ENCODE measurements around the gene ABHD17A.
A peak's percentile ranks its signal among the peaks of the same experiment; 100 is the strongest.
"Not testable (repeated sequence)": the region's sequence is repeated elsewhere in the genome, so short reads cannot be mapped to it uniquely, and the experiment has no call there.

Gene ABHD17A

DNA sequence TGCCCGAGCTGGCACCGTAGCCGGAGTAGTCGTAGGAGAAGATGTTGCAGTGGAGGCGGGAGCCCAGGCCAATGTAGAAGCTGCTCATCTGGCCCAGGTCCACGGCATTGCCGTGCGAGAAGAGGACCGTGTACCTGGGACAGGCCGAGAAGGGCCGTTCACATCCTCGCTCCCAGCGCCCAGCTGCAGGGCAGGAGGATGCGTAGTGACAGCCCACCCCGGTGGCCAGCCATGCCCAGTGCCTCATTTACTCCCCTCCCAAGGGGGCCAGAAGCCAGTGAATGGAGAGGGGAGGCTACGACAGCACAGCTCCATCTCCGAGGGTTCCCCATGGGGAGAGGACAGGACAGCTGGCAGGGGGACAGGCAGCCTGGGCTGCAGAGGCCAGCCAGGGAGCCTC, 5.3 kb downstream of the ABHD17A start:
- DNase-seq: not testable (repeated sequence)

DNA sequence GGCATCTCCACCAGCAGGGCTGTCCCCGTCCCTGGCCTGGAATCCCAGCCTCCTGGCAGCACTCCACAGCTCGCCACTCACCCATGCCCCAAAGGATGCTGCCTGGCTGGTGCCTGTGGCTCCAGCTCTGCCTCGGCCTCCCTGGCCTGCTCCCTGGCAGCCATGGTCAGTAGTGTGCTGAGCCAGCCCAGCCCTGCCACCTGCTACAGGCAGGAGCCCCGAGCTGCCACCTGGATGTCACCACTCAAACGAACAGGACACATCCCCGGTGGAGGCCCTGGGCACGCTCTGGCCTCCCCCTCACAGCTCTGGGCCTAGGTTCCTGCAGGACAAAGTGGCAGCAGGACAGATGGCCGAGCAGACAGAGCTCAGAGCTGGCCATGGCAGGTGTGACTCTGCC, 6.7 kb downstream of the ABHD17A start:
- not testable (repeated sequence) for DNase-seq

DNA sequence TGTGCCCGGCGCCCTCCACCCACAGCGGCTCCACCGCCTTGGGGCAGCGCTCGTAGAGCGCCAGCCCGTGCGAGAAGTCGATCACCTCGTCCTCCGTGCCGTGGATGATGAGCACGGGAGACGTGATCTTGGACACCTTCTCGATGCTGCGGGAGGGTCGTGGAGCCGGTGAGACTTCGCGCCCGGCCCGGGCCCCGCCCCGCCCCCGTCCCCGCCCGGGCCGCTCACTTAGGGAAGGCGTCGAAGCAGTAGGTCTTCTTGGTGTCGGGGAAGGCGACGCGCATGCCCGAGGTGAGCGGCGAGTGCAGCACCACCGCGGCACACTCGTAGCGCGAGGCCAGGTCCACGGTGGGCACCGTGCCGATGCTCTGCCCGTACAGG, 8.0 kb downstream of the ABHD17A start:
- DNase-seq: not testable (repeated sequence)

DNA sequence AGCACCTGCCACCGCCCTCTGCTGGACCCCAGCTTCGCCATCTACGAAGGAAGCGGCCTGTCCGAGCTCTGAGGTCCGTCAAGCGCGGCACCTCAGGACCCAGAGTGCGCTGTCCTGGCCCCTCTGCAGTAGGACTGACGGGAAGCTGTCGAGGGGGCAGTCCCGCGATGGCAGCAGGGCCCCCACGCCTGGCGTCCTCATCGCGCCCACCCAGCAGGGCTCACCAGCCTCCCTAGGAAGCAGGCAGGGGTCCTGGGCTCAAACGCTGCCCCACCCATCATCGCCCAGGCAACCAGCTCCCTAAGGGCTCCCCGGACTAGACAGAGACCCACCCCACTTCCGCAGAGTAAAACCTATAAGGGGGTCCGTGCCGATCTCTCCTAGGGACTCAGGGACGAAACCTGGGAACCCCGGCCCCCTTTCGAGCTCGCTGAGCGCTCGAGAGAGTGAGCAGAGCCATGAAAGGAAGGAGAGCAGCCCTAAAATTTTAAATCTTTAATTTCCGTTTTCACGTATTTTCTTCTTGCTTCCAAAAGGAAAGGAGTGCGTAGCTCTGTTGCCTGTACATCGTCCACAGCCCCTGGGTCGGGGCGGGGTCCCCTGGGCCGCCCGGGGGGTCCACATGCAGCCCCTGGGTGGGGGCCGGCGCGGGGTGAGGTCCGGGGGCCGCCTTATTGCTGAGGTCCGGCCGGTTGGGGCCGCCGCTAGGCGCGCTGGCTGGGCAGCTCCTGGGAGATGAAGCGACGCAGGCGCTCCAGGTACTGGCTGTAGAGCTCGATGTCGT, 8.6 kb downstream of the ABHD17A start:
- DNase-seq: not testable (repeated sequence)

DNA sequence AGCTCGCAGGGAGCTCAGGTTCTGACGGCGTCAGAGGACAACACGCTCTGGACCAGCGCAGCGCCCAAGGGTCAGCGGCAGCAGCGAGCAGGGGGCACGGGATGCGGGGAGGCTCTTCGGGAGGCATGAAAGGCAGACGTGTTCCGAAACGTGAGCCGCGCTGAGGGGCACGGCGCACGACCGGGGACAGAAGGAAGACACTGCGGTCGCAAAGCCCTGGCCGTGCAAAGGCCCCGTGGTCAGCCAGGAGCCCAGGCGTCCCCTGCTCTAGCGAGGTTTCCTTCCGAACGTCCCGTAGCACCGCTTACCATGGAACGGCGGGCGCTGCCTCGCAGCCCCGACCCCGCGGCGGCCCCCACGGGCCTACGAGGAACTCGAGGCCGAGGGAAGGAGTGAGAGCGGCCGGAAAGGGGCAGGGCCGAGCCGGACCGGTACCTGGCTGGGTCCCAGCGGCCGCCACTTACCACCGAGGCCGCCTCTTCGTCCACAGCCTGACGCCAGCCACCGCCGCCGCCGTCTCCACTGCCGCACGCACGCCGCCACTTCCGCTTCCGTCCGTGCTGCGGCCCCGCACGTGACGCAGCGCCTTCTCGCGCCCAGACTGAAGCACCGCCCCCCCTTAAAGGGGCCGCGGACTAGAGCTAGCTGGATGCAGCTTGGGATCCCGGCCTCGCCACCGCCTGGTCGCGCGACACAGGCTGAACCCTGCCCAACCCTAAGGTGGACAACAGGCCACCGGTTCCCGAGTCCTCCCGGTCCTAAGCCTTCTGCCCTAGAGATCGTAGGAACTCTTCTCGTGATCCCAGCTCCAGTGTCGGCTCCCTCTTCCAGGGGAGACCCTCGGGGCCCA, 9.4 kb downstream of the ABHD17A start:
- DNase-seq: peak; percentile 49

DNA sequence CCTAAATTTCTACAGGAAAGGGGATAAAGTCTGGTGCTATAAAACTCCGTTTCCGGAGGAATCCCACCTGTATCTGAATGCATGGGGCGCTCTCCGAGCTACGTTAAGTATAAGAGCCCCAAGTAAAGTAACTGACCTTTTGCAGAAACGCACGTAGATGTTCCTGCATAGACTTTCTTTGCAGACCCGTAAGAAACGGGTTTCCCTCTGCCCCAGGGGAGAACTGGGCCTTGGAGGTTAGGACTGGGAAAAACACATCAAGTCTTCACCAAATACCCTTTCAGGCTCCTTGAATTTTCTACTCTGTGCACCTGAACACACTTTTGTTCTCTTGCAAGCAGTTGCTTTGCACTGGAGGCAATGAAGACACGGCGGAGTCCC, 10.0 kb downstream of the ABHD17A start:
- not testable (repeated sequence) for DNase-seq

DNA sequence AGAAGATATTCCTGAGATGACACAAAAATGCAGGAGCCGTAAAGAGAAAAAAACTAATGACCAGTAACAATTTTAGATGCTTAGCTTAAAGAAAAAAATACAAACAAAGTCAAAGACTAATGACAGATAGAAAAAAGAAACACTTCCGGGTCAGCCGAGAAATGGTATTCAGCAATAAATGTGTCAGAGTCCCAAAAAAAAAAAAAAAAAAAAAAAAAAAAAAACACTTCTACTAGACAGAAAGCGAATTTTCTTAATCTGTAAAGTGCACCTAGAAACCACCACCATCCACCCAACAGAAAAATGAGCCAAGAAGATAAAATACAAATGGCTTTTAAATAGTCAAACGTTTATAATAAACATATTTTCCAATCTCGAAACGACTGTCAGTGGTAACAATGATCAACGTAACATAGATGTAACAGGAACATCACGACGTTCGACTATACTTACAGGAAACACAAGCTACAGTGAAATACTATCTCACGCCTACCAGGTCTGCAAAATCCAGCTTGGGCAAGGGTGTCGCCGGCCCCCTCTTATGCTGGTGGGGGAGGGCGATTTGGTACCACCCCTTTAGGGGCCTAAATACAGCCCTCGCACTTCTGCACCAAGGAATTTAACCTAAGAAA, 10.6 kb downstream of the ABHD17A start:
- no peak for DNase-seq

DNA sequence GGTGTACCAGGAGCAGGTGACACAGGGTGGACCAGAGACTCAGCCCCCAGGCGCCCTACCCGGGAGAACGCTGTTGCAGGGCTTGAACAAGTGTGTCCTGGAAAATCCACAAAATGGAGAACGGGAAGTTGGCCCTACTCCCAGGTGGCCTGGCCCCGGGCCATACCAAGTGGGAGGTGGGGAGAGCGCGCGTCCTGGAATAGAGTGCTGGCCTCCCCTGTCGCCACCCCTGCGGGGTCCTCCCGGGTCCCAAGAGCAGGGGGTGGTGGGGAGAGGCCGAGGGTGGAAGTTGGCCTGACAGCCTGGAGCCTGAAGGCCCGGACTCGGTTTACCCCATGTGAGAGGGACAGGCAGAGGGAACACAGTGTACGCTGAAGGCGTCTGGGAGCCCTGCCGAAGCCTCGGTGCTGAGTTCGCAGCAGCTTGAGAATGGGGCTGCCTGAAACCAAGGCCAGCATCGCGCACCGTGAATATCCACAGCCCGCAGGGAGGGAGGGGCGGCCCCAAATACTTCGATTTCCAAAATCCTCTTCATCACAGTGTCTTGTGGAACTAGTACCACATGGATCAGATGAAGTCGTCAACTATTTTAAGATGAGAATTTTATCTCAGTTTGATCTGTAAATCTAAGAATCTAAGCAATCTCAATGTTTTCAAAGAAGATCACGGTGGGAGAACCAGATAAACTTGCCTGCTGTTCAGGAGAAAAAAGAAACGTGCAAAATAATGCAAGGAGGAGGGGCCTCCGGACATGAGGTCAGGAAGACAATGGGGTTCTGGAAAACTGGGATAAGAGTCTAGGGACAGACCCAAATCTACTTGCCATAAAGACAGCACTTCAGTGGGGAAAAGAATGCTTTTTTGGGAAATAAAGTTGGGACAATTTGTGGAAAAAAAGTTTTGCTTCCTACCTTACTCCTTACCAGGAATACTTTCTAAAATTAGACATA, 11.5 kb downstream of the ABHD17A start:
- no peak for DNase-seq

DNA sequence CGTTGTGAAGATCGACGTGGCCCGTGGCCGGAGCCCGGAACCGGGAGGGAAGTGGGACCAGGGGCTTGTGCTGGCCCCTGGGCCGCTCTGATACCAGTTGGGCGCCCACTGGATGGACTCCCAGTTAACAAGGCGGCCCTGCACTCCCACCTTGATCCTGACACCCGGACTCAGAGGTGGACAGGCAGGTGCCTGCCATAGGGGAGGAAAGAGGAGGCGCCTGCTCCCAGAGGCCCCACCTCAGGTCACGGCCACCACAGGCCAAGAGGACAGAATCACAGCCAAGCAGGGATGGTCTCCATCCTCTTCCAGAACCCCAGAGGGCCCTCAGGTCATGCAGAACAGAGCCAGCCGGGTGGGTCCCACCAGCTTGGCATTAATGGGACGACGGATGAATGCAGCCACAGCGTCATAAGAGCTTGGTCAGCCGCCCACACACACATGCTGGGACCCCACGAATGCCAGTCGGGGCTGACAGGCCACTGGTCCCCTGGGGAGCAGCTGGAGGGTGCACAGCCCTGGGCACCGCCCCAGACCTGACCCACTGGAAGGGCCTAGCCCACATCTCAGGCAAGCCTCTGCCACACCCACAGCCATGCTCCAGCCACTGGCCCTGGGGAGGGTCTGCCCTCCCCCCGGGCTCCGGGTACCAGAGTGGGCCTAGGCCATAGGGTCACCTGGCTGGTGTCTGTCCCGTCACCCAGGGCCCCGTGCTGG, 12.3 kb downstream of the ABHD17A start:
- DNase-seq: no peak

DNA sequence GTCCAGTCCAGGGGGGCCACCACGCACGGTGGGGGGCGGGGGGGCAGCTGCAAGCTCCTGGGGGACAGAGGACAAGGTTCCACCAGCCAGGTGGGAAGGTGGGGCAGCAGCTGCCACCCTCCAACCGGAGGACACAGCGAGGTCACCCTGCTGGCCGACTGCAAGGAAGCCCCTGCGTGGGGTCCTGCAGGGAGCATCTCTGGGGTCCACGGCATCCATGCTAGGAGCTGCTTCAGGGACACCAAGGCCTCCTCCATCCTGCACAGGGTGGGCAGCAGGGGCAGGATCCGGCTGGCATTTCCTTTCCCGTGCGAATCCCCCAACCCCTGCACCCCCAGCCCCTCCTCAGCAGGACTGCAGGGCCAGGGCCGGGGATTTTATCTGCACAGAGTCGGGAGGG, 13.7 kb downstream of the ABHD17A start:
- DNase-seq: no peak

DNA sequence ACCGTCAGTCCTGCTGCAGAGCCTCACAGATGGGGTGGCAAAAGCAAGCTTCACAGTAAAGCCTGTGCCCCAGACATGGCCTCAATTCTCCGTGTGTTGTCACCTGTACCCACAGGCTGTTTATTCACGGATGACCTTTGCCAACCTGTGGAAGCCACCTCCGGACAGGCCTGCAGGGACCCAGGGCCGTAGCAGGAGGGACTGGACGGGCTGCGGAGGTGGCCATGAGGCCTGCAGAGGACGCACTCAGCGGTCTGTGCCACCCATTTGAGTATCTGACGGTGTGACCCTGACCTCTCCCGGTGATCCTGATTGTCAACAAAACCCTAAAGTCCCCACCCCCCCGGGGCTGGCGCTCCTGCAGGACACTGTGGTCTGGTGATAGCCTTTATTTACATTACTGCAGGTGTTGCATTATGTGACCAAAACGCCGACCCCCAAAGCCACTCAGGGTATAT, 14.1 kb downstream of the ABHD17A start:
- no peak for DNase-seq

DNA sequence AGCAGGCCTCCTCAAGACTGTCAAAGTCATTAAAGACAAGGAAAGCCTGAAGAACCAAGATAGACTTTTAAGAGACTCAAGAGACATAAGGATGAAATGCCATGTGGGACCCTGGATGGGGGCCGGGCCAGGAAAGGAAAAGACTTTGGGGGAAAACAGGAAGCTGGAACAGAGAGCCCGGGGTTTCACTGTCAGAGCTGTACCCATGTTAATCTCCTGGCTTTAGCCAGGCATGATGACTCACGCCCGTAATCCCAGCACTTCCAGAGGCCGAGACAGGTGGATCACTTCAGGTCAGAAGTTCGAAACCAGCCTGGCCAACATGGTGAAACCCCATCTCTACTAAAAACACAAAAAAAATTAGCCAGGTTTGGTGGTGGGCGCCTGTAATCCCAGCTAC, 16.3 kb downstream of the ABHD17A start:
- DNase-seq: no peak

DNA sequence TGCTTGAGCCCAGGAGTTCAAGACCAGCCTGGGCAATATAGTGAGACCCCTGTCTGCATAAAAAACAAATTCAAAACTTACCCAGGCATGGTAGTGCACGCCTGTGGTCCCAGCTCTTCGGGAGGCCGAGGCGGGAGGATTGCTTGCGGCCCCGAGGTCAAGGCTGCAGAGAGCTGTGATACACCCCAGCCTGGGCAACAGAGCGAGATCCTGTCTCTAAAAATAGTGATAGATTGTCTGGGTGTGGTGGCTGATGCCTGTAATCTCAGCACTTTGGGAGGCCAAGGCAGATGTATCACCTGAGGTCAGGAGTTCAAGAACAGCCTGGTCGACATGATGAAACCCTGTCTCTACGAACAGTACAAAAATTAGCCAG, 18.0 kb downstream of the ABHD17A start:
- DNase-seq: no peak

DNA sequence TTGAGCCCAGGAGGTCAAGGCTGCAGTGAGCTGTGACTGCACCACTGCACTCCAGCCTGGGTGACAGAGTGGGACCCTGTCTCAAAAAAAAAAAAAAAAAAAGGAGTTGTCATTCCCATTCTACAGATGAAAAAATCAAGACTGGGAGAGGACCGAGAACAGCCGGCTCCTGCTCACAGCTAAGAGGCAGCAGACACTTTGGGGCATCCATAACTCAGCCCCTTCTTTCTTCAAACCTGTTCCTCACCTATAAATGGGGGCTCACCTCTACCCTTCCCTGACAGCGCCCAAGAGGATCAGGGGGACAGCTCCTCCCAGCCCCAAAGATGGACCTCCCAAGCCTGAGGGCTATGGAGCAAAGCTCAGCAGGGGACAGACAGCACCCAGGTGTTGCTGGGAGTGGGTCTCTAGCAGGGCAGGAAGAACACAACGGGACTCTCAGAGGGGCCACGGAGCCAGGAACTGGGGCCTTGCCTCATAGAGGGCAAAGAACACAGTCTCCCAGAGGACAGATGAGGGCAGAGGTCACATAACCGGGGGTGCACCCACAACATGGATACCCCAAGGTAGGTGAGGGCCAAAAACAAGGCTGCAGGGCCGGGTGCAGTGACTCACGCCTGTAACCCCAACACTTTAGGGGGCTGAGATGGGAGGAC, 18.5 kb downstream of the ABHD17A start:
- DNase-seq: no peak

DNA sequence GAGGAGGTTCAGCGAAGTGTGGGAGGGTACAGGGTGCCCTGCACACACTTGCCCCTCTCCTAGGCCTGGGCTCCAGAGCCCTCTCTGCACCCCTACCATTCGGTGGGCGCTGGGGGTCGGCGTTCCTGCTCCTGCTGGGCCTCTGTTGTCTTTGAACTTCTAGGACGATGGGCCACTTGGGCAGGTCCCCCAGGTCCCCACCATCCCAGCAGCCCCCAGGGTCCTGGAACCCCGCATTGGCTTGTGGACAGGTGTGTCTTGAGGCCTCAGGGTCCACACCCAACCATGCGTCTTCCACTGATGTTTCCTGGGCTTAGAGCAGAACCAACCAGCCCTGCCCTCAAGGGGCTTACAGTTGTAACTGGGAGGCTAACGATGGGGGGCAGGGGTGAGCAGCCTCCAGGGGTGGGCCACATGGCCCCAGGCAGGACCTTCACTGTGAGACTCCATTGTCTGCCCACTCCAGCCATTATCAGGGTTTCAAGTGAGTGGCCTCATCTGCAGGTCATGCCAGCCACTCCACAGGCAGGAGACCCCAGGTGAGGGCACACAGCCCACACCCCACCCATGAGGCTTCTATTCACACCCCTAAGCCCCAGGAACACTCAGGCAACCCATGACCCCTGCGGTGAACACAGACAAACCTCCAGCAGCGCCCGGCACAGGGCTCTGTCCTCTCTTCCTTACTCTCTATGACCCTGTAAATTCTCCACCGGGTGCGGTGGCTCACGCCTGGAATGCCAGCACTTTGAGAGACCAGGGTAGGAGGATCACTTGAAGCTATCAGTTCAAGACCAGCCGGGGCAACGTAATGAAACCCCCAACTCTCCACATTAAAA, 19.9 kb downstream of the ABHD17A start:
- DNase-seq: no peak

DNA sequence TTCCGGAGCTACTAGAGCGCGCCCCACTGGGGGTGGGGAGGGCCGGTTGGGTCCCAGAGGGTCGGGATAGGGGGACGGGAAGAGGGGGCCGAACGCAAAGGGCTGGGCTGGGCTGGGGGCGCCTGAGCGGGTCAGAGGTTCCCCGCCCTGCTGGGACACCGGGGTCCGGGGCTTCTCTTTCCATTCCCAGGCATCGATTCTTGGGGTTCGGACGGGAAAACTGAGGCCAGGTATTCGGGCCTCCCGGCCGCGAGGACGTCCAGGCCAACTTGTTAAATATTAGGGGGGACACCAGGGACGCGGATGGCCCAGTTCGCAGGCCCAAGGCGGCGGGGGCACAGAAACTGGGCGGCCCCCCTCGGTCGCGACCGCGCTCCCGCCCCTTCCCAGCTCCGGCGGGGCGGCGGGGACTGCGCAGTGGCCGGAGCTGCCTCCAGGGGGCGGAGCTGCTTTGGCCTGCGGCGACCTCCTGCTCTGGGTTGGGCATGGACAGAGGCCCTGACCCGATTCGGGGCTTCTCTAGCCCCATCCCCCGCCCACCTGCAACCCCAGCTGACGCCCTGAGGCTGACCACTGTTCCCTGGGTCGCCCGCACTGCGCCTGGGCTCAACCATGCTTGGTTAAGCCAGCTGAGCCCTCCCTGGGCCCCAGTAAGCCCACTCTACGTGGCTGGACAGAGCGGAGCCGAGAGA, 20.7 kb downstream of the ABHD17A start:
- DNase-seq: no peak

DNA sequence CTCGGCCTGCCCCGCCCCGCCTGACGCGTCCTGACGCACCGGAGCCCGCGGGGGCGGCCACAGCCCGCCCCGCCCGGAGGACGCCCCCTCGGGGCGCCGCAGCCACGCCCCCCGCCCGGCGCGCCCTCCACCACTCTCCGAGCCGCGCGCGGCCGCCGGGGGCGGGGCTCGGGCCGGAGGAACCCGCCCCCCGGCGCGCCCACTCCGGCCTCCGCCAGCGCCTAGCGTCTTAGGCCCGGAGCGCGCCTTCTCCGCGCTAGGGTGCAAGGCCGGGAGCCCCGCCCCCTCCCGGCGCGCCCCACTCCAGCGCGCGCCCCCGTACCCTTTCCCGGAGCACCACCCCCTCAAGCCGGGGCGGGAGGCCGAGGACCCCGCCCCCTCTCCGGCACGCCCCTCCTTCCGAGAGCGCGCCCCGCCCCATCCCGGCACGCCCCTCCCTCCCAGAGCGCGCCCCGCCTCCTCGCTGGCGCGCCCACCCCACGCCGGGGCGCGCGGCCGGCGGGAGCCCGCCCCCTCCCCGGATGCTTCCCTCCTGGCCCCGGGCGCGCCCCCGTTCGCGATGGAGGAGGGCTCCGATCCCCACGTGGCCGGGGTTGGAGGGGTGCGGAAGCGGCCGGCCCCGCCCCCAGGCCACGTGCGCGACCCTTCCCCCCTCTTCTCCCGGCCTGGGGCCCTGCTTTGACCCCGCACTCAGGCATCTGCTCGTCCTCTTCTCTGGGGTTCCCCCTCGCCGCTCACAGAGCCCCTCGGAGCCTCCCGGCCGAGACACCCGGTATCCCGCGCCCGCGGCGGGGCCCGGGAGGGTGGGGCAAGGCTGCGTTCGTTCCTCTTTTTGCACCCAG, 21.4 kb downstream of the ABHD17A start:
- peak; percentile 71 for DNase-seq

DNA sequence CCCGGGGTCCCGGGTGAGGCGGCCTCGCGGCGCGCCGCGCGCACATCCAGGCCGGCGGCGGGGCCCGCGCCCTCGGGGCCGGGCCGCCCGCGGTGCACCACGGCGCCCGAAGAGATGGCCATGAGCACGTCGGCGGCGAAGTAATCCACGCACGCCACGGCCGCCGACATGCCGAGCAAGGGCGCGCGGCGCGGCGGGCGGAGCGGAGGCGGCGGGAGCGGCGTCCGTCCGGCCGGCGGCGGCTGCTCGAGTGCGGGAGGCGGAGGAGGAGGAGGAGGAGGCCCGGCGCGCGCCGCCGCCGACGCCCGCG, 22.0 kb downstream of the ABHD17A start, which contains the start of gene KLF16:
TSS of gene KLF16 (minus strand) at position 252 of the 310 bp plus-strand sequence. CDS start at position 170, 82 bp downstream.
- no peak for DNase-seq
